D721Med (cell line): ENCODE data around the gene MTERF1.
A peak's percentile ranks its signal among the peaks of the same experiment; 100 is the strongest.

Experiments
- DNase-seq: peaks from one replicate; pipeline ENCODE4 v3.0.0; 2011; ENCODE audit warnings: low spot score; ENCODE audit not compliant: insufficient read length
- FAIRE-seq: peaks from 2 replicates; lab custom pipeline; 2011; peaks lifted over from hg19 to GRCh38; lab: Jason Lieb, UNC
- TF ChIP-seq, protein P1 (sequence below): IDR thresholded peaks from 2 replicates; pipeline ENCODE4 v1.5.1; 2012; ENCODE audit warnings: mild to moderate bottlenecking, control low read depth; ENCODE audit not compliant: insufficient read depth; ENCODE audit errors: missing control alignments

The MTERF1 gene

DNA sequence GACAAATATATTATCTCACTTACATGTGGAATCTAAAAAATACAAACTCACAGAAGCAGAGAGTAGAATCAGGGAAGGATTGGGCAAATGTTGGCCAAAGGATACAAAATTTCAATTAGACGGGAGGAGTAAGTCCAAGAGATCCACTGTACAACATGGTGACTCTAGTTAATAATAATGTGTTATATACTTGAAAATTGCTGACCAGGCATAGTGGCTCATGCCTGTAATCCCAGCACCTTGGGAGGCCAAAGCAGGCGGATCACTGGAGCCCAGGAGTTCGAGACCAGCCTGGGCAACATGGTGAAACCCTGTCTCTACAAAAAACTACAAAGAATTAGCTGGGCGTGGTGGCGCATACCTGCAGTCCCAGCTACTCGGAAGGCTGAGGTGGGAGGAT, 16.4 kb downstream of the MTERF1 start:
- TF ChIP-seq, protein P1, sequence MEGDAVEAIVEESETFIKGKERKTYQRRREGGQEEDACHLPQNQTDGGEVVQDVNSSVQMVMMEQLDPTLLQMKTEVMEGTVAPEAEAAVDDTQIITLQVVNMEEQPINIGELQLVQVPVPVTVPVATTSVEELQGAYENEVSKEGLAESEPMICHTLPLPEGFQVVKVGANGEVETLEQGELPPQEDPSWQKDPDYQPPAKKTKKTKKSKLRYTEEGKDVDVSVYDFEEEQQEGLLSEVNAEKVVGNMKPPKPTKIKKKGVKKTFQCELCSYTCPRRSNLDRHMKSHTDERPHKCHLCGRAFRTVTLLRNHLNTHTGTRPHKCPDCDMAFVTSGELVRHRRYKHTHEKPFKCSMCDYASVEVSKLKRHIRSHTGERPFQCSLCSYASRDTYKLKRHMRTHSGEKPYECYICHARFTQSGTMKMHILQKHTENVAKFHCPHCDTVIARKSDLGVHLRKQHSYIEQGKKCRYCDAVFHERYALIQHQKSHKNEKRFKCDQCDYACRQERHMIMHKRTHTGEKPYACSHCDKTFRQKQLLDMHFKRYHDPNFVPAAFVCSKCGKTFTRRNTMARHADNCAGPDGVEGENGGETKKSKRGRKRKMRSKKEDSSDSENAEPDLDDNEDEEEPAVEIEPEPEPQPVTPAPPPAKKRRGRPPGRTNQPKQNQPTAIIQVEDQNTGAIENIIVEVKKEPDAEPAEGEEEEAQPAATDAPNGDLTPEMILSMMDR: no peak
- DNase-seq (no peak), FAIRE-seq (no peak)

DNA sequence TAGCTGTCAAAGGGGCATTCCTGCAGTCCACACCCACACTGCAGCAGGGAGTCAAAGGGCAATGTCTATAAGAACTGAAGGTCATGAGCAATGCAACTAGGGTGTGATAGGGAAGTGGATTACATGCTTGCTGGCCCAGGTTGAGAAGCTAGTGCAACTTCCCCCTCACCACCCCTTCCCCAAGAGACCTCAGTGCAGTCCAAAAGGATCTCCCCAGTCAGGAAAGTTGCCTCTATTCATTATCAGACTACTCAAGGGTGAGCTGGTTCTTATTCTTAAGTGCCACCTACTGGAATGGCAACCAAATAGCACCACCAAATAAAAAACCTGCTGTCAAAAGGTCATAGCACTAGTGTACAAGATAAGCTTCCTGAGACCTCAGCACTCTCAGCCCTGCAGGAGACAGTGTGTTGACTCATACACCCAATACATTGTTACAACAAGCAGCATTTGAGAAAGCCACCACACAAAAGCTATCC, 28.2 kb downstream of the MTERF1 start:
- FAIRE-seq: no peak
- DNase-seq: no peak
- TF ChIP-seq, protein P1: peak; percentile 12

DNA sequence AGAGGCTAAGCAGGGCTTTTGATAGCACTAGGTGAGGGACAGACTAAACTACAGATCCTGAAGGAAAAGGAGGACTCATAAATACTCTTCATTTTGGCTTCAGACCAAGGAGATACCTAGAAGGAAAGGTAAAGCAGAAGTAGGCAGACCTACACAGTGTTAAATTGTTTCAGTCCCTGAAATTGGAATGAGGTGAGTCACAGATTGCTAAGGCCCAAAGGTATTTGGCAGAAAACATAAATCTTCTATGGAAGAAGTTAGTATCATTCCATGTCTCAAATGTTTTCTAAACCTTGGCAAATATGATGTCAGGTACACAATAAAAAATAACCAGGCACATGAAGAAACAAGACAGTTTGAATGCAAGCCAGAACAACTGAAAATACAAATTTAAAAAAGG, 30.0 kb downstream of the MTERF1 start:
- DNase-seq: no peak
- no peak for FAIRE-seq
- TF ChIP-seq, protein P1: no peak

DNA sequence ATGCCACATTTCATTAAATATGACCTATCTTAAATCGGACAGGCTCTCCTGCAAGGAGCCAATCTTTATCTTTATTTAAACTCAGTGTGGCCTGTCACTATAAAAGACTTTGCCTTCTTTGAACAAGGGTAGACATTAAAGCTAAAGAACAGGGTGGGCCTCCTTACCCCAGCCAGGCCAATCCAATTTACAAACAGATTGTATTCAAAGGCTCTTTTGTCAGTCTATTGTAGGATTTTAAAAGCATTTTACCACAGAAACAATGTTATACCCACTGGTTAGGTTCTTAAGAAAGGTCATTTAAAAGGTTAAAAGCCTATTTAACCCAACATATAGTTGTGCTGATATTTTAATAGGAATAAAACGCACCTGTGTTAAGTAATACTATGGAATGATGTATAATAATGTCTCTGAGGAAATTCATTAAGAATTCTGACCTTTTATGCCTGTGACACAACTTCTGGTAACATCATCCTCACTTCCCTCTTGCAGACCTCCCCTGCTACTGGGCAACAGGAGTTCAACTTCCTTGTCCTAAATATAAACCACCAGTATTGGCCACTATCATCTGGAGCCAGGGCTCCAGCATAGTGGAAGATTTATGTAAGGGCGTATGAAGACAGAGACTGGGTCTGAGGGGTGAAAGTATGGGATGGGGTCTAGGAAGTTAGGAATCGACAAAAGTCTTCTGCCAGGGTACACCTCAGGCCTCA, 32.5 kb downstream of the MTERF1 start:
- no peak for FAIRE-seq
- TF ChIP-seq, protein P1: no peak
- no peak for DNase-seq

DNA sequence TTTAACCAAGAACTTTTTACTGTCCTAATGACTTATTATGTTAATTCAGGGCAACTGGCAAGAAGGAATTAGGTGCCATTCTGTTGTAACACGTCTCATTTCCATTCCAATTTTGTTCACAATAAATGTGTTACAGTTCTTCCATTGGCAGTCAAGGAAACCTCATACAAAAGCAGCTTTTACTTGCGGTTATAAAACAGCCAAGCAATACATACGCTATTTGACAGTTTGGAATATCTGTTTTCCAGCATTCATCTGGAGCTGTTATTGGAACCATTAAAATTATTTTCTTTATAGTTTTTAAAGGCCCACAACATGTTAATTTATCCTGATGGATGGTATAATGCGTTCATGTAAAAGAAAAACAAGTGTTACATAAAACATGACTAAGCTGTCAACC, 33.3 kb downstream of the MTERF1 start:
- FAIRE-seq (no peak), DNase-seq (no peak)
- TF ChIP-seq, protein P1: no peak

DNA sequence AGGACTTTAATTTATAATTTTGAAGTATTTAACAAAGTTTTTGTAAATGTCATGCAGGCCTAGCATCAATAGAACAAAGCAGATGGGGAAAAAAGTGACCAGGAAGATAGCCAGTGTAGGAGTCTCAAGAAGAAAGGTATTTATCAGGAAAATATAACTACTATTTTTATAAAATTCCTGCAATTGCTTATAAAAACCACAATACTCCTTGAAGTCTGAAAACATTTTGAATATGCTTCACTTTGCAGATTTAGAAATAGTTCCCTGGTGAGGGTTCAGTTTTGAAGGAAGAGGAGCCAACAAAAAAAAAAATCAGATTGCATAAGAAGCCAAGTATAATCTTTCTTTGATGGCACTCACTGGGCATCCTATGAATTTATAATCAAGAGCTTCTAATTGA, 34.1 kb downstream of the MTERF1 start:
- TF ChIP-seq, protein P1: no peak
- FAIRE-seq: no peak
- DNase-seq: no peak

DNA sequence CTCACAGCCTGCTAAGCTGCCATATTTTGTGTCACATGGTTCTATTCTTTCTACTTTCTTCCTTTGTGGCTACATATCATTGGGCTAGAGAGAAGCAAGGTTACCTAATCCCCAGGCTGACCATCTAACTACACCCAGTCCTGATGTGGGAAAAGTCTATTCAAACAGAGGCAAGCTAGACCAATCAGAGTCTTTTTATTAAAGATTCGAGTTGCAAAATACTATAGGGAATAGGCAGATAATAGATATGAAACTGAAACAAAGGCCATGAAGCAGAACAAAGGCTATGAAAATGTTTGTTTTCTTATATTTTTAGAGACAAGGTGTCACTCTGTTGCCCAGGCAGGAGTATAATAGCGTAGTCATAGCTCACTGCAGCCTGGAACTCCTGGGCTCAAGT, 36.7 kb downstream of the MTERF1 start:
- TF ChIP-seq, protein P1: no peak
- DNase-seq (no peak), FAIRE-seq (no peak)
